HCT116 (cell line): ENCODE measurements around the gene SLC16A11. TPM values are rescaled to one million over a fixed set of nuclear protein-coding genes. Genes with fewer than 3 reads are reported as not detected.

ENCODE experiments used
- ATAC-seq: fragments of 200-7000 bp; cut with Tn5 transposase; 2 replicates; pipeline ENCODE4 v1.9.1; 2020; ENCODE audit warnings: mild to moderate bottlenecking, moderate library complexity
- BruUV-seq: library from RNA; stranded (reverse); fragments of 400-500 nt; replicated peaks from 2 replicates; lab custom pipeline; 2021; lab: Mats Ljungman, UMichigan
- CTCF ChIA-PET: fragments of 300-600 bp; sonication (Branson Sonifier 250); formaldehyde crosslinking; loops from one replicate; lab custom pipeline; 2021; ENCODE audit warnings: antibody characterized with exemption; lab: Charles Lee
- POLR2A ChIA-PET: fragments of 300-600, 350-600 bp; sonication (Branson Sonifier 250); formaldehyde crosslinking; loops from one replicate; lab custom pipeline; 2021; ENCODE audit warnings: antibody characterized with exemption; lab: Charles Lee
- RAD21 ChIA-PET, 2 experiments: fragments of 300-600 bp; sonication (Branson Sonifier 250); formaldehyde crosslinking; loops; one replicate each; lab custom pipeline; 2023; ENCODE audit warnings: low total read pairs in 2 of 2; ENCODE audit not compliant: uncharacterized antibody in 2 of 2, unreplicated experiment in 2 of 2, low non-redundant PET in 1 of 2; lab: Charles Lee
- DNase-seq: peaks from one replicate; pipeline ENCODE4 v3.0.0-alpha.2; 2010; ENCODE audit warnings: low read depth, low spot score
- H2AFZ ChIP-seq: fragments of 200-600 bp; shearing (Covaris generic), sonication (generic); 2 replicates; pipeline ENCODE4 v1.6.1; 2017; ENCODE audit warnings: low read depth, mixed run types, mixed read lengths, antibody characterized with exemption, low read length; ENCODE audit not compliant: poor library complexity, severe bottlenecking
- H3K27ac ChIP-seq: 2 replicates; pipeline ENCODE4 v1.5.1; 2012; ENCODE audit warnings: low read depth, low read length
- H3K27me3 ChIP-seq: fragments of 200-600 bp; sonication (generic); 2 replicates; pipeline ENCODE4 v1.6.1; 2016; ENCODE audit warnings: mixed run types, low read length, mixed read lengths; ENCODE audit not compliant: insufficient read depth
- H3K36me3 ChIP-seq, 2 experiments: fragments of 200-500 bp in 1 of 2; fragments of 200-600 bp in 1 of 2; sonication (Bioruptor generic) in 1 of 2; sonication (generic) in 1 of 2; 2 replicates each; pipeline versions ENCODE4 v1.5.1 to v1.6.1; 2014 to 2016; ENCODE audit warnings: low read length in 2 of 2, inconsistent platforms in 1 of 2, mixed read lengths in 1 of 2, mixed run types in 1 of 2; ENCODE audit not compliant: insufficient read depth in 2 of 2, control insufficient read depth in 1 of 2
- H3K4me1 ChIP-seq, 2 experiments: fragments of 200-600 bp in 1 of 2; sonication (generic) in 1 of 2; 2 replicates each; pipeline versions ENCODE4 v1.5.1 to v1.6.1; 2012 to 2017; ENCODE audit warnings: low read length in 2 of 2, inconsistent platforms in 1 of 2, mild to moderate bottlenecking in 1 of 2, mixed read lengths in 1 of 2, mixed run types in 1 of 2, moderate library complexity in 1 of 2; ENCODE audit not compliant: insufficient read depth in 2 of 2, control insufficient read depth in 1 of 2
- H3K4me2 ChIP-seq: fragments of 200-600 bp; sonication (generic); 2 replicates; pipeline ENCODE4 v1.6.1; 2017; ENCODE audit warnings: mixed run types, low read length, mixed read lengths
- H3K4me3 ChIP-seq, 2 experiments: fragments of 200-600 bp in 1 of 2; sonication (generic) in 1 of 2; replicated peaks in 1 of 2; 2 replicates each; pipeline ENCODE4 v1.5.1; 2011 to 2016; ENCODE audit warnings: low read length in 2 of 2, control low read depth in 1 of 2, low read depth in 1 of 2, mild to moderate bottlenecking in 1 of 2, mixed read lengths in 1 of 2, mixed run types in 1 of 2
- H3K79me2 ChIP-seq: fragments of 200-600 bp; sonication (generic); 2 replicates; pipeline ENCODE4 v1.6.1; 2017; ENCODE audit warnings: mild to moderate bottlenecking, mixed run types, low read length, moderate library complexity, mixed read lengths; ENCODE audit not compliant: insufficient read depth
- H3K9ac ChIP-seq: fragments of 200-600 bp; sonication (generic); 2 replicates; pipeline ENCODE4 v1.6.1; 2016; ENCODE audit warnings: low read length, mixed read lengths
- H3K9me2 ChIP-seq: fragments of 200-600 bp; sonication (generic), shearing (Covaris generic); 2 replicates; pipeline ENCODE4 v1.6.1; 2017; ENCODE audit warnings: mixed run types, mild to moderate bottlenecking, moderate library complexity; ENCODE audit not compliant: insufficient read depth
- H3K9me3 ChIP-seq, 2 experiments: fragments of 200-500 bp in 1 of 2; fragments of 200-600 bp in 1 of 2; sonication (Bioruptor generic) in 1 of 2; sonication (generic) in 1 of 2; 2 replicates each; pipeline ENCODE4 v1.6.1; 2014 to 2017; ENCODE audit warnings: low read length in 2 of 2, mixed read lengths in 2 of 2, inconsistent platforms in 1 of 2, low read depth in 1 of 2, mild to moderate bottlenecking in 1 of 2, mixed run types in 1 of 2, moderate library complexity in 1 of 2; ENCODE audit not compliant: control insufficient read depth in 1 of 2, insufficient read depth in 1 of 2
- H4K20me1 ChIP-seq: fragments of 200-600 bp; sonication (generic), shearing (Covaris generic); 2 replicates; pipeline ENCODE4 v1.6.1; 2017; ENCODE audit warnings: mixed run types, mild to moderate bottlenecking, moderate library complexity; ENCODE audit not compliant: insufficient read depth
- EGR1 ChIP-seq: IDR thresholded peaks from 2 replicates; pipeline ENCODE4 v1.6.1; 2012; ENCODE audit warnings: low read depth
- ELF1 ChIP-seq: IDR thresholded peaks from 2 replicates; pipeline ENCODE4 v1.6.1; 2012; ENCODE audit warnings: low read depth, borderline replicate concordance
- EZH2 ChIP-seq: fragments of 200-600 bp; sonication (generic); IDR thresholded peaks from 2 replicates; pipeline ENCODE4 v1.6.1; 2017; ENCODE audit warnings: antibody characterized with exemption, mixed run types
- JUND ChIP-seq: IDR thresholded peaks from 2 replicates; pipeline ENCODE4 v1.6.1; 2012
- POLR2AphosphoS5 ChIP-seq: IDR thresholded peaks from 2 replicates; pipeline ENCODE4 v1.6.1; 2011; ENCODE audit warnings: mild to moderate bottlenecking, low read depth, low read length, moderate library complexity
- RAD21 ChIP-seq: IDR thresholded peaks from 2 replicates; pipeline ENCODE4 v1.6.1; 2012; ENCODE audit warnings: low read depth, mild to moderate bottlenecking
- SIN3A ChIP-seq: IDR thresholded peaks from 2 replicates; pipeline ENCODE4 v1.6.1; 2012; ENCODE audit warnings: low read depth
- SP1 ChIP-seq: IDR thresholded peaks from 2 replicates; pipeline ENCODE4 v1.6.1; 2012; ENCODE audit warnings: low read depth
- SRF ChIP-seq: IDR thresholded peaks from 2 replicates; pipeline ENCODE4 v1.6.1; 2012; ENCODE audit warnings: low read depth
- TCF7L2 ChIP-seq: IDR thresholded peaks from 2 replicates; pipeline ENCODE4 v1.7.0; 2011; ENCODE audit warnings: borderline replicate concordance, inconsistent platforms; ENCODE audit not compliant: insufficient read depth, insufficient read length; ENCODE audit errors: extremely low read depth
- YY1 ChIP-seq: IDR thresholded peaks from 2 replicates; pipeline ENCODE4 v1.6.1; 2011; ENCODE audit warnings: low read length, low read depth, moderate library complexity, mild to moderate bottlenecking; ENCODE audit not compliant: insufficient replicate concordance; ENCODE audit errors: extremely low read depth
- ZFX ChIP-seq: fragments of 450-650 bp; IDR thresholded peaks from 2 replicates; pipeline ENCODE4 v1.6.1; 2017
- ZNF274 ChIP-seq: fragments of 200-500 bp; sonication (Bioruptor generic); IDR thresholded peaks from 2 replicates; pipeline ENCODE4 v1.6.1; 2014; ENCODE audit warnings: mild to moderate bottlenecking, low read depth, low read length, inconsistent platforms
- intact Hi-C: fragments of 100-400 bp; cut with micrococcal nuclease; formaldehyde crosslinking; loops from 2 replicates; pipeline ENCODE4 v1.10.0; 2022
- total RNA-seq: library from RNA; stranded (reverse); gene quantifications from one replicate; pipeline ENCODE4 v1.2.1, GENCODE V29; 2021; ENCODE audit not compliant: unreplicated experiment
- TF ChIP-seq, protein P1 (sequence below): IDR thresholded peaks from 2 replicates; pipeline ENCODE4 v1.6.1; 2012
- TF ChIP-seq, protein P2 (sequence below), 3 experiments: fragments of 200-600 bp in 1 of 3; sonication (generic) in 1 of 3; IDR thresholded peaks in 2 of 3; conservative IDR thresholded peaks in 1 of 3; 2 replicates each; pipeline ENCODE4 v1.5.1; 2012 to 2017; ENCODE audit warnings: low read depth in 2 of 3, low read length in 2 of 3, antibody characterized with exemption in 1 of 3, borderline replicate concordance in 1 of 3, control low read depth in 1 of 3, mild to moderate bottlenecking in 1 of 3, mixed read lengths in 1 of 3, mixed run types in 1 of 3, moderate library complexity in 1 of 3; ENCODE audit not compliant: insufficient read depth in 1 of 3

The SLC16A11 gene
- total RNA-seq, 1 experiment from 2014 or later: not detected

DNA sequence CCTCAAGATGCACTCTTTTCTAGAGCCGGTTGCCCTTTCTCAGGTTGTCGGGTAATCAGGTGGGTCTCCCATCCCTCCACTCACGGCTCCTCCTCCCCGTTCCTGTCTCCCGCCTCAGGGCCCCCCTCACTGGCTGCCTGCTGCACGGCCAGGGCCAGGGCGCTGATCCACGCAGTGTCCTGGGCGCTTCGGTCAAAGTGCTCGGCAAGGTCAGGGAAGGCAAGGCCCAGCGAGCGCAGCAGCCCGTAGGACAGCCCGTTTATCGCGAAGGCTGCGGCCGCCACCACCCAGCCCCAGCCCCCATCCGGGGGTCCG is 753 bp downstream of the SLC16A11 start:
- intact Hi-C loops: no loop called here
- Histone ChIP-seq H3K79me2 (no peaks in the 10 kb centered on the region), H3K4me1 (peaks cover 19 to 28% of the 10 kb centered on the region in 2 experiments), H3K4me3 (no peak overlapping the region), H3K36me3 (no peaks in the 10 kb centered on the region), H3K4me2 (no peak overlapping the region), H4K20me1 (no peaks in the 10 kb centered on the region), H3K27me3 (no peaks in the 10 kb centered on the region), H3K9me3 (no peaks in the 10 kb centered on the region), H3K9ac (no peak overlapping the region), H3K27ac (no peak overlapping the region), H3K9me2 (no peaks in the 10 kb centered on the region), H2AFZ (no peak overlapping the region)
- RAD21 ChIA-PET: no interaction called here
- CTCF ChIA-PET: no interaction called here
- TF ChIP-seq ELF1 (no peak), RAD21 (no peak), TCF7L2 (no peak), SRF (no peak), SP1 (no peak), POLR2AphosphoS5 (no peak), EGR1 (no peak), YY1 (no peak), ZFX (no peak), JUND (no peak), SIN3A (no peak), EZH2 (no peak), ZNF274 (no peak)
- TF ChIP-seq, protein P1, sequence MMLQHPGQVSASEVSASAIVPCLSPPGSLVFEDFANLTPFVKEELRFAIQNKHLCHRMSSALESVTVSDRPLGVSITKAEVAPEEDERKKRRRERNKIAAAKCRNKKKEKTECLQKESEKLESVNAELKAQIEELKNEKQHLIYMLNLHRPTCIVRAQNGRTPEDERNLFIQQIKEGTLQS: no peak
- TF ChIP-seq, protein P2, sequence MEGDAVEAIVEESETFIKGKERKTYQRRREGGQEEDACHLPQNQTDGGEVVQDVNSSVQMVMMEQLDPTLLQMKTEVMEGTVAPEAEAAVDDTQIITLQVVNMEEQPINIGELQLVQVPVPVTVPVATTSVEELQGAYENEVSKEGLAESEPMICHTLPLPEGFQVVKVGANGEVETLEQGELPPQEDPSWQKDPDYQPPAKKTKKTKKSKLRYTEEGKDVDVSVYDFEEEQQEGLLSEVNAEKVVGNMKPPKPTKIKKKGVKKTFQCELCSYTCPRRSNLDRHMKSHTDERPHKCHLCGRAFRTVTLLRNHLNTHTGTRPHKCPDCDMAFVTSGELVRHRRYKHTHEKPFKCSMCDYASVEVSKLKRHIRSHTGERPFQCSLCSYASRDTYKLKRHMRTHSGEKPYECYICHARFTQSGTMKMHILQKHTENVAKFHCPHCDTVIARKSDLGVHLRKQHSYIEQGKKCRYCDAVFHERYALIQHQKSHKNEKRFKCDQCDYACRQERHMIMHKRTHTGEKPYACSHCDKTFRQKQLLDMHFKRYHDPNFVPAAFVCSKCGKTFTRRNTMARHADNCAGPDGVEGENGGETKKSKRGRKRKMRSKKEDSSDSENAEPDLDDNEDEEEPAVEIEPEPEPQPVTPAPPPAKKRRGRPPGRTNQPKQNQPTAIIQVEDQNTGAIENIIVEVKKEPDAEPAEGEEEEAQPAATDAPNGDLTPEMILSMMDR (IDR thresholded peaks at IDR 0.05 in 2 of 3, conservative IDR thresholded peaks at IDR 0.05 in 1 of 3; ENCODE audit: borderline replicate concordance in 1 of 3, insufficient read depth in 1 of 3, low read depth in 2 of 3, low read length in 2 of 3): no peak
- POLR2A ChIA-PET: interaction anchor here (0.6 kb wide), 1 partner anchor 103 kb away, joined by 3 read pairs; no protein-coding TSS in a partner anchor
- no TSS peak for BruUV-seq
- ATAC-seq: no peak
- no peak for DNase-seq
